Fibroblast of pulmonary artery (primary cell): ENCODE measurements around the gene COX20.

Experiments used
- DNase-seq: peaks from one replicate; pipeline ENCODE4 v3.0.0-alpha.2; 2010; ENCODE audit warnings: low read depth
- H3K4me3 ChIP-seq: replicated peaks from 2 replicates; pipeline ENCODE4 v1.5.1; 2011; ENCODE audit warnings: low read depth, mild to moderate bottlenecking, control low read depth, low read length, moderate library complexity
- CTCF ChIP-seq: IDR thresholded peaks from 2 replicates; pipeline ENCODE4 v1.5.1; 2011; ENCODE audit warnings: mild to moderate bottlenecking, control low read depth, low read length, inconsistent platforms; ENCODE audit errors: missing control alignments

The COX20 gene

GRCh38 chr1:244851546-244852231 is 16.2 kb downstream of the COX20 start:
- DNase-seq: no peak
- TF ChIP-seq CTCF: no peak
- H3K4me3 ChIP-seq: no peak overlapping the region

- no peak overlapping the region for H3K4me3 ChIP-seq
- DNase-seq: no peak
- no peak for TF ChIP-seq CTCF
These were observed 17.2 kb downstream of the COX20 start for GRCh38 chr1:244852694-244853093.

GRCh38 chr1:244854166-244854565 is 18.7 kb downstream of the COX20 start:
- no peak for DNase-seq
- no peak overlapping the region for H3K4me3 ChIP-seq
- no peak for TF ChIP-seq CTCF

GRCh38 chr1:244854865-244855578 is 19.6 kb downstream of the COX20 start:
- no peak overlapping the region for H3K4me3 ChIP-seq
- no peak for DNase-seq
- TF ChIP-seq CTCF: no peak

GRCh38 chr1:244857761-244858160 is 22.3 kb downstream of the COX20 start:
- H3K4me3 ChIP-seq: no peak overlapping the region
- no peak for TF ChIP-seq CTCF
- DNase-seq: no peak

GRCh38 chr1:244858357-244858756 is 22.9 kb downstream of the COX20 start:
- no peak overlapping the region for H3K4me3 ChIP-seq
- DNase-seq: no peak
- no peak for TF ChIP-seq CTCF
